Measurements from ENCODE around the gene RECK. TPM values are rescaled to one million over a fixed set of nuclear protein-coding genes. Genes with fewer than 3 reads are reported as not detected.

Gene RECK
- total RNA-seq, 1 donor from 2014 or later, result 5.7 TPM

- no peak overlapping the region for H3K4me3 ChIP-seq (ENCODE audit: low read depth, low read length)
- TF ChIP-seq CTCF (conservative IDR thresholded peaks at IDR 0.05; ENCODE audit: low read depth, low read length), result no peak
- no peak for DNase-seq (ENCODE audit: low read depth)
These were observed 56.7 kb downstream of the RECK start for GRCh38 chr9:36093384-36093783.

GRCh38 chr9:36099718-36100117, 63.0 kb downstream of the RECK start:
- no peak for TF ChIP-seq CTCF (conservative IDR thresholded peaks at IDR 0.05; ENCODE audit: low read depth, low read length)
- no peak overlapping the region for H3K4me3 ChIP-seq (ENCODE audit: low read depth, low read length)
- DNase-seq (ENCODE audit: low read depth), result no peak

GRCh38 chr9:36100532-36100931, 63.8 kb downstream of the RECK start:
- peak; percentile 18 for TF ChIP-seq CTCF (conservative IDR thresholded peaks at IDR 0.05; ENCODE audit: low read depth, low read length)
- DNase-seq (ENCODE audit: low read depth), result no peak

GRCh38 chr9:36101916-36102741, 65.4 kb downstream of the RECK start:
- TF ChIP-seq CTCF (conservative IDR thresholded peaks at IDR 0.05; ENCODE audit: low read depth, low read length), result no peak
- DNase-seq (ENCODE audit: low read depth), result peak; percentile 92
- H3K4me3 ChIP-seq (ENCODE audit: low read depth, low read length), result no peak overlapping the region

More at GRCh38 chr9:36100532-36100931, 63.8 kb downstream of the RECK start:
- no peak overlapping the region for H3K4me3 ChIP-seq (ENCODE audit: low read depth, low read length)

- no peak overlapping the region for H3K4me3 ChIP-seq (ENCODE audit: low read depth, low read length)
- peak; percentile 35 for DNase-seq (ENCODE audit: low read depth)
- TF ChIP-seq CTCF (conservative IDR thresholded peaks at IDR 0.05; ENCODE audit: low read depth, low read length), result peak; percentile 91
These were observed 66.2 kb downstream of the RECK start for GRCh38 chr9:36102742-36103495.

- no peak for TF ChIP-seq CTCF (conservative IDR thresholded peaks at IDR 0.05; ENCODE audit: low read depth, low read length)
- no peak for DNase-seq (ENCODE audit: low read depth)
- no peak overlapping the region for H3K4me3 ChIP-seq (ENCODE audit: low read depth, low read length)
These were observed 72.4 kb downstream of the RECK start for GRCh38 chr9:36109071-36109470.

Data from epithelial cell of proximal tubule (primary cell).